Measurements from ENCODE around the gene OR2S2.

DNA sequence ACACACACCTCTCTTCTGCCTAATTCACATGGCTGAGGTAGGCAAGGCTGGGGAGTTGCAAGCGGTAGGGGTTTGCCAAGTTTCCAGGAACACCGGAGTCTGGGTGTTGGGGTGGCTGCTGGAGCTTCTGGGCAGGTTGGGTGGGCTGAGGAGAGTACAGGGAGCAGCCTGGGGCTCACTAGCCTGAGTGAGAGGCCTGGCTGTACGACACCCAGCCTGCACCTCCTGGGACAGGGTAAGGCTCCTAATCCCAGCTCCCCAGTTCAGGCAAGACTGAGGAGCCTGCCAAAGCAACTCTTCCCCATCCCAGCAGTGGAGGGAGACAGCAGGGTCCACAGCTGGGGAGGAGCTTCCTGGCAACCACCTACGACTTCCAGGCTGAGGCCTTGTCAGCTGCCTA, 40.7 kb downstream of the OR2S2 start:
- TF ChIP-seq FOSL1 (IDR thresholded peaks at IDR 0.05; ENCODE audit: insufficient read depth, low read depth, low read length), result no peak
- TF ChIP-seq, protein P1, sequence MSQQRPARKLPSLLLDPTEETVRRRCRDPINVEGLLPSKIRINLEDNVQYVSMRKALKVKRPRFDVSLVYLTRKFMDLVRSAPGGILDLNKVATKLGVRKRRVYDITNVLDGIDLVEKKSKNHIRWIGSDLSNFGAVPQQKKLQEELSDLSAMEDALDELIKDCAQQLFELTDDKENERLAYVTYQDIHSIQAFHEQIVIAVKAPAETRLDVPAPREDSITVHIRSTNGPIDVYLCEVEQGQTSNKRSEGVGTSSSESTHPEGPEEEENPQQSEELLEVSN (IDR thresholded peaks at IDR 0.05), result no peak
- TF ChIP-seq SP1 (IDR thresholded peaks at IDR 0.05; ENCODE audit: low read depth, low read length), result no peak
- TF ChIP-seq YY1 (IDR thresholded peaks at IDR 0.05; ENCODE audit: low read depth, low read length), result no peak
- TF ChIP-seq, protein P2, sequence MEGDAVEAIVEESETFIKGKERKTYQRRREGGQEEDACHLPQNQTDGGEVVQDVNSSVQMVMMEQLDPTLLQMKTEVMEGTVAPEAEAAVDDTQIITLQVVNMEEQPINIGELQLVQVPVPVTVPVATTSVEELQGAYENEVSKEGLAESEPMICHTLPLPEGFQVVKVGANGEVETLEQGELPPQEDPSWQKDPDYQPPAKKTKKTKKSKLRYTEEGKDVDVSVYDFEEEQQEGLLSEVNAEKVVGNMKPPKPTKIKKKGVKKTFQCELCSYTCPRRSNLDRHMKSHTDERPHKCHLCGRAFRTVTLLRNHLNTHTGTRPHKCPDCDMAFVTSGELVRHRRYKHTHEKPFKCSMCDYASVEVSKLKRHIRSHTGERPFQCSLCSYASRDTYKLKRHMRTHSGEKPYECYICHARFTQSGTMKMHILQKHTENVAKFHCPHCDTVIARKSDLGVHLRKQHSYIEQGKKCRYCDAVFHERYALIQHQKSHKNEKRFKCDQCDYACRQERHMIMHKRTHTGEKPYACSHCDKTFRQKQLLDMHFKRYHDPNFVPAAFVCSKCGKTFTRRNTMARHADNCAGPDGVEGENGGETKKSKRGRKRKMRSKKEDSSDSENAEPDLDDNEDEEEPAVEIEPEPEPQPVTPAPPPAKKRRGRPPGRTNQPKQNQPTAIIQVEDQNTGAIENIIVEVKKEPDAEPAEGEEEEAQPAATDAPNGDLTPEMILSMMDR (IDR thresholded peaks at IDR 0.05; ENCODE audit: control extremely low read depth in 1 of 3, insufficient read depth in 1 of 3, low read depth in 1 of 3, low read length in 3 of 3), result no peak
- TF ChIP-seq SIN3A (conservative IDR thresholded peaks at IDR 0.05 in 1 of 2, IDR thresholded peaks at IDR 0.05 in 1 of 2; ENCODE audit: low read depth in 1 of 2, low read length in 2 of 2), result no peak
- no peak for TF ChIP-seq POLR2A (IDR thresholded peaks at IDR 0.05; ENCODE audit: control extremely low read depth in 1 of 2, low read depth in 2 of 2, low read length in 2 of 2)
- no peak for TF ChIP-seq RFX5 (IDR thresholded peaks at IDR 0.05; ENCODE audit: borderline replicate concordance, low read depth, low read length)
- TF ChIP-seq RBBP5 (IDR thresholded peaks at IDR 0.05; ENCODE audit: borderline replicate concordance, low read depth, low read length), result no peak
- TF ChIP-seq TAF1 (IDR thresholded peaks at IDR 0.05; ENCODE audit: low read depth, low read length), result no peak
- TF ChIP-seq TCF12 (IDR thresholded peaks at IDR 0.05; ENCODE audit: low read depth, low read length), result no peak
- TF ChIP-seq POLR2AphosphoS5 (IDR thresholded peaks at IDR 0.05; ENCODE audit: low read depth, low read length), result no peak
- TF ChIP-seq HDAC6 (IDR thresholded peaks at IDR 0.05; ENCODE audit: low read depth, low read length), result no peak
- TF ChIP-seq SUZ12 (IDR thresholded peaks at IDR 0.05; ENCODE audit: low read length), result no peak

Measured in H1 (cell line).